Left lung (tissue), 10 donors: Measurements from ENCODE around the gene EPHB2. TPM values are rescaled to one million over a fixed set of nuclear protein-coding genes. Genes with fewer than 3 reads are reported as not detected.

Experiments used
- ATAC-seq: fragments of 200-7000 bp; cut with Tn5 transposase; one replicate; pipeline ENCODE4 v1.9.1; 2020; ENCODE audit warnings: moderate library complexity
- DNase-seq, 4 donors: peaks; one replicate each; pipeline ENCODE4 v3.0.0-alpha.2; 2013 to 2020
- H3K27ac ChIP-seq, 2 donors: fragments of 200-600 bp; sonication (generic) in 1 of 2; one replicate each; pipeline versions ENCODE4 v1.5.0 to v1.8.0; 2020 to 2021
- H3K27me3 ChIP-seq, 2 donors: fragments of 200-600 bp; sonication (generic) in 1 of 2; one replicate each; pipeline versions ENCODE4 v1.5.0 to v1.8.0; 2020 to 2021
- H3K36me3 ChIP-seq, 2 donors: fragments of 200-600 bp; sonication (generic) in 1 of 2; one replicate each; pipeline versions ENCODE4 v1.5.0 to v1.8.0; 2020 to 2021
- H3K4me1 ChIP-seq, 2 donors: fragments of 200-600 bp; one replicate each; pipeline ENCODE4 v1.8.0; 2021
- H3K4me3 ChIP-seq, 2 donors: fragments of 200-600 bp; sonication (generic) in 1 of 2; one replicate each; pipeline versions ENCODE4 v1.5.0 to v1.8.0; 2020 to 2021; ENCODE audit warnings: mild to moderate bottlenecking in 1 of 2
- H3K9me3 ChIP-seq, 2 donors: fragments of 200-600 bp; sonication (generic) in 1 of 2; one replicate each; pipeline versions ENCODE4 v1.5.0 to v1.8.0; 2020 to 2021
- intact Hi-C, 2 donors: fragments of 100-400 bp; cut with DNase I; formaldehyde crosslinking; loops; one replicate each; pipeline versions ENCODE4 v1.11.2 to v1.14.2; 2022
- polyA plus RNA-seq, 6 donors: library from polyadenylated mRNA; unstranded; fragments of 120-200 nt; gene quantifications; one replicate each; pipeline ENCODE4 v1.2.1, GENCODE V29; 2013; ENCODE audit not compliant: insufficient read length in 6 of 6
- total RNA-seq, 2 donors: library from RNA; stranded (reverse); fragmentation: NEBNext Ultra II Directional; extraction: Animal tissue kit (Norgen Biotek cat#: 25700); gene quantifications; one replicate each; pipeline ENCODE4 v1.2.1, GENCODE V29; 2021
- TF ChIP-seq, protein P1 (sequence below), 2 donors: fragments of 200-600 bp; sonication (generic) in 1 of 2; IDR thresholded peaks; one replicate each; pipeline versions ENCODE4 v1.5.0 to v1.8.0; 2021; ENCODE audit warnings: antibody characterized with exemption in 2 of 2
- donor health status: DM: no; HTN: yes; CAD: no.
- donor health status: DM: no; HTN: no; CAD: no.

EPHB2 gene
- total and polyA plus RNA-seq, 8 donors, result 11.3 to 21.0 (median 17.2) TPM

DNA sequence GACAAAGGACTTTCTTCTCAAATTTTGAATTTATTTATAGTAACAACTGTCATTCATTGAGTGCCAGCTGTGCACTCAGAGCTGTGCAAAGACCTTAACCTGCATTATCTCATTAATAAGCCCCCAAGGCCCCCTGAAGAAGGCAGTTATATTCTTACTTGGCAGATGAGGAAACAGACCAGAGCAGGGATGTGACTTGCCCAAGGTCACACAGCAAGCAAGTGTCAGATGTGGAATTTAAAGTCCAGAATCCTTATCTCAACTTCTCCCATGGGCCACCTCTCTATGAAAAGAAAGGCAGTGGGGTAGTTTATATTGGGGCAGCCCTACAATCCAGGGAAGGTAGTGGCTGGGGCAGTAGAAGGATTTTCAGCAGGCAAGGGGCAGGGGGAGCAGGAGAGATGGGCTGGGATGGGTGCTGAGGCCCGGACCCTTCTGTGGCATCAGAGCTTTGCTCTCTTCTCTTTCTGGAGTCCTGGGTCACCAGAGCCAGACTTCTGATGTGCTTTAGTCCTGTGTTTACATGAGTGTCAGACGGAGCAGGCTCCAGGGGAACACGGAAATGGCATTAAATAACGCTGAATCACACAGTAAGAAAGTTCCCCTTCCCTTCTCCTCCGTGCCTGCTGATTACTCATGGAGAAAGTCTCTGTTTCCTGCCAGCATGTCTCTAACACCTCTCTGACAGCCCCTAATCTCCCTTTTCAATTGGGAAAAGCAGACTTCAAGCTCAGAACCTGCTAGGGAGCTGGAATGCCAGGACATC lies 39.5 kb downstream of the EPHB2 start:
- DNase-seq (peak in 1 of 4 donors; percentile 55), ATAC-seq (peak; percentile 86)
- TF ChIP-seq, protein P1, sequence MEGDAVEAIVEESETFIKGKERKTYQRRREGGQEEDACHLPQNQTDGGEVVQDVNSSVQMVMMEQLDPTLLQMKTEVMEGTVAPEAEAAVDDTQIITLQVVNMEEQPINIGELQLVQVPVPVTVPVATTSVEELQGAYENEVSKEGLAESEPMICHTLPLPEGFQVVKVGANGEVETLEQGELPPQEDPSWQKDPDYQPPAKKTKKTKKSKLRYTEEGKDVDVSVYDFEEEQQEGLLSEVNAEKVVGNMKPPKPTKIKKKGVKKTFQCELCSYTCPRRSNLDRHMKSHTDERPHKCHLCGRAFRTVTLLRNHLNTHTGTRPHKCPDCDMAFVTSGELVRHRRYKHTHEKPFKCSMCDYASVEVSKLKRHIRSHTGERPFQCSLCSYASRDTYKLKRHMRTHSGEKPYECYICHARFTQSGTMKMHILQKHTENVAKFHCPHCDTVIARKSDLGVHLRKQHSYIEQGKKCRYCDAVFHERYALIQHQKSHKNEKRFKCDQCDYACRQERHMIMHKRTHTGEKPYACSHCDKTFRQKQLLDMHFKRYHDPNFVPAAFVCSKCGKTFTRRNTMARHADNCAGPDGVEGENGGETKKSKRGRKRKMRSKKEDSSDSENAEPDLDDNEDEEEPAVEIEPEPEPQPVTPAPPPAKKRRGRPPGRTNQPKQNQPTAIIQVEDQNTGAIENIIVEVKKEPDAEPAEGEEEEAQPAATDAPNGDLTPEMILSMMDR (IDR thresholded peaks at IDR 0.05), result no peak
- Histone ChIP-seq H3K27ac (peak overlapping the region; percentile 82 to 84), H3K27me3 (peaks cover 0 to 9% of the 10 kb centered on the region in 2 donors), H3K36me3 (no peaks in the 10 kb centered on the region), H3K4me1 (peaks cover 24 to 42% of the 10 kb centered on the region in 2 donors), H3K4me3 (no peak overlapping the region), H3K9me3 (no peaks in the 10 kb centered on the region)
- intact Hi-C loops, result no loop called here

DNA sequence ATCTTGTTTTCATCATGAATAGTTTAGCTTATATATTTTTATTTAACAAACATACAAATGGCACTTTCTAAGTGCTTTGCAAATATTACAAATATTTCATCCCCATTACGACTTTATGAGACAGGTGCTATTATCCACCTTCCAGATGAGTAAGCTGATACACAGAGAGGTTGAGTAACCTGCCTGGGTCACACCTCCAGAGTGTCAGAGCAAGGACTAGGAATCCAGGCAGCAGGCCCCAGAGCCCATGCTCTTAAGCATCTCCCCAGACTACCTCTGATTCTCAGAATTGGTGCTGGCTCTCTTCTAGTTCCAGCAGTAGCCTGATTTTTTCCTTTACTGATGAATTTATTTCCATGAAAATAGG lies 40.0 kb downstream of the EPHB2 start:
- peaks cover 0 to 9% of the 10 kb centered on the region in 2 donors for H3K27me3 ChIP-seq
- intact Hi-C loops, result no loop called here
- H3K9me3 ChIP-seq, result no peaks in the 10 kb centered on the region
- no peak for DNase-seq
- H3K36me3 ChIP-seq, result no peaks in the 10 kb centered on the region
- TF ChIP-seq, protein P1 (IDR thresholded peaks at IDR 0.05), result no peak
- H3K4me3 ChIP-seq, result no peak overlapping the region
- peaks cover 24 to 39% of the 10 kb centered on the region in 2 donors for H3K4me1 ChIP-seq
- ATAC-seq, result peak; percentile 72
- H3K27ac ChIP-seq, result peak overlapping the region; percentile 82 to 84

DNA sequence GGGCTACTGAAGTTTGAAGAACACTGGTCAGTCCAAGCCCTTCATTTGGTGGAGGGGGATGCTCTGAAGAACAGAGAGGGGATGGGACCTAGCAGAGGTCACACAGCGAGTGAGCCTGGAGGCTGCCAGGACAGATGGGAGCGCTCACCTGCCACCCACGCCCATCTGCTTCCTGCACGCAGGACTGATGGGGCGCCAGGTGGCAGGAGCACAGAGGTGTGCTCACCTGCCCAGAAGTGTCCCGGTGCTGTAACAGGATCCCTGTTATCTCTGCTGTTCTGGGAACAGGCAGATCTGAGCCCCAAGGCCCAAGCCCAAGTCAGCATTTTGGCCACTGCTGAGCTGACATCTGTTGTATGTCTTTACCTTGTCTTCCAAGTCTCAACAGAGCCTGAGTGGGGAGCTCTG lies 40.5 kb downstream of the EPHB2 start:
- H3K4me3 ChIP-seq, result no peak overlapping the region
- intact Hi-C loops, result no loop called here
- peaks cover 0 to 9% of the 10 kb centered on the region in 2 donors for H3K27me3 ChIP-seq
- TF ChIP-seq, protein P1 (IDR thresholded peaks at IDR 0.05), result no peak
- DNase-seq (peak in 1 of 4 donors; percentile 53), ATAC-seq (peak; percentile 66)
- peak overlapping the region; percentile 82 to 84 for H3K27ac ChIP-seq
- no peaks in the 10 kb centered on the region for H3K9me3 ChIP-seq
- no peaks in the 10 kb centered on the region for H3K36me3 ChIP-seq
- H3K4me1 ChIP-seq, result peaks cover 22 to 35% of the 10 kb centered on the region in 2 donors

DNA sequence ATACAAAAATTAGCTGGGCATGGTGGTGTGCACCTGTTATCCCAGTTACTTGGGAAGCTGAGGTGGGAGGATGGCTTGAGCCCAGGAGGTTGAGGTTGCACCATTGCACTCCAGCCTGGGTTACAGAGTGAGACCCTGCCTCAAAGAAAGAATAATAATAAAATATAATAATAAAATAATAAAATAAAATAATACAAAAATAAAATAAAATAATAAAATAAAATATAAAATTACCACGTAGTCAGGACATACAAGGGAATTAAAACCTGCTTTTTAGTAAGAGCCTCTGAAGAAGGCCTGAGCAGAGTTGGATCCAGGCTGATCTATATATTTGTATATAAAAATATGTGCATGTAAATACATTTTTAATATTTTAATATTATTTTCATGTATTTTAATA lies 41.7 kb downstream of the EPHB2 start:
- DNase-seq, result no peak
- ATAC-seq, result no peak
- intact Hi-C loops, result no loop called here
- H3K27ac ChIP-seq, result no peak overlapping the region
- TF ChIP-seq, protein P1 (IDR thresholded peaks at IDR 0.05), result no peak
- H3K9me3 ChIP-seq, result no peaks in the 10 kb centered on the region
- H3K4me3 ChIP-seq, result no peak overlapping the region
- no peaks in the 10 kb centered on the region for H3K36me3 ChIP-seq
- peaks cover 0 to 9% of the 10 kb centered on the region in 2 donors for H3K27me3 ChIP-seq
- H3K4me1 ChIP-seq, result peaks cover 19 to 23% of the 10 kb centered on the region in 2 donors

DNA sequence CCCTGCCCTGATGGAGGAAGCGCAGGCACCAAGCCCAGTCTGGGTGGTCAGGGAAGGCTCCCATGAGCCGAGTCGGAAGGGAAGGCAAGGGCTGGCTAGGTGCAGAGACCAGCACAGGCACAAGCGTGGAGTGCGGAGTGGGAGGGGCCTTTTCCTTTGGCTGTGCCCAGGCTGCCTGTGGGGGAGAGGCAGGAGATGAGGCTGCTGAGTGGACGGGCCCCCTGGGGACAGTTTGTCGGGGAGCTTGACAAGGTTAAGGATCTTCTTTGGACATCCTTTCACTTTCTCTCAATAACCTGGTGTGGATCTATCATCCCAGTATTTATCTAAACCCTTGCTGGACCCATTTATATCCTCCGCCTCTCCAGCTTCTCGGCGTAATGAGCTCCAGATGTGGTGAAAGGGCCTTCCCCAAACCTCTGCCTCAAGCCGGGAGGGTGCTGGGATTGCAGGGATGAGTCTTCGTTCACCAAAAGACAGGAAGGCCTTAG lies 42.9 kb downstream of the EPHB2 start:
- Histone ChIP-seq H3K27me3 (peaks cover 0 to 9% of the 10 kb centered on the region in 2 donors), H3K4me3 (no peak overlapping the region), H3K27ac (no peak overlapping the region), H3K9me3 (no peaks in the 10 kb centered on the region), H3K4me1 (peaks cover 19 to 22% of the 10 kb centered on the region in 2 donors), H3K36me3 (no peaks in the 10 kb centered on the region)
- no peak for DNase-seq
- intact Hi-C loops, result no loop called here
- TF ChIP-seq, protein P1 (IDR thresholded peaks at IDR 0.05), result no peak
- ATAC-seq, result no peak
